GM21825 (cell line): ENCODE data around the gene CEP72.
"Not testable (repeated sequence)": the region's sequence is repeated elsewhere in the genome, so short reads cannot be mapped to it uniquely, and the experiment has no call there.

Experiments used
- ATAC-seq: cut with Tn5 transposase; IDR thresholded peaks from one replicate; pipeline ENCODE4 v1.9.1; 2021; ENCODE audit warnings: mild to moderate bottlenecking, moderate library complexity; ENCODE audit not compliant: unreplicated experiment

Gene CEP72

GRCh38 chr5:597871-598563 lies 14.1 kb upstream of the CEP72 start:
- ATAC-seq, result no peak

GRCh38 chr5:598564-598890 lies 13.6 kb upstream of the CEP72 start:
- ATAC-seq, result no peak

GRCh38 chr5:600886-601541 lies 11.1 kb upstream of the CEP72 start:
- no peak for ATAC-seq

GRCh38 chr5:601771-602465 lies 10.2 kb upstream of the CEP72 start:
- no peak for ATAC-seq

GRCh38 chr5:602466-603035 lies 9.6 kb upstream of the CEP72 start:
- no peak for ATAC-seq

- no peak for ATAC-seq
Measured at GRCh38 chr5:603081-603998, 8.8 kb upstream of the CEP72 start.

- ATAC-seq, result no peak
Measured at GRCh38 chr5:604391-604831, 7.7 kb upstream of the CEP72 start.

- not testable (repeated sequence) for ATAC-seq
Measured at GRCh38 chr5:605090-605489, 7.0 kb upstream of the CEP72 start.

GRCh38 chr5:606061-606460 lies 6.1 kb upstream of the CEP72 start:
- no peak for ATAC-seq

GRCh38 chr5:606526-607399 lies 5.4 kb upstream of the CEP72 start:
- no peak for ATAC-seq

- ATAC-seq, result peak; percentile 39
Measured at GRCh38 chr5:607541-608428, 4.4 kb upstream of the CEP72 start.

GRCh38 chr5:608429-609370 lies 3.4 kb upstream of the CEP72 start:
- no peak for ATAC-seq

GRCh38 chr5:609506-609905 lies 2.6 kb upstream of the CEP72 start:
- no peak for ATAC-seq

GRCh38 chr5:610011-610743 lies 2.0 kb upstream of the CEP72 start:
- no peak for ATAC-seq

GRCh38 chr5:610744-611730 lies 1.1 kb upstream of the CEP72 start:
- ATAC-seq, result no peak
